ENCODE measurements around the gene MRGPRE. TPM values are rescaled to one million over a fixed set of nuclear protein-coding genes. Genes with fewer than 3 reads are reported as not detected.

The MRGPRE gene
- total RNA-seq, 1 donor from 2014 or later = 0.29 TPM

DNA sequence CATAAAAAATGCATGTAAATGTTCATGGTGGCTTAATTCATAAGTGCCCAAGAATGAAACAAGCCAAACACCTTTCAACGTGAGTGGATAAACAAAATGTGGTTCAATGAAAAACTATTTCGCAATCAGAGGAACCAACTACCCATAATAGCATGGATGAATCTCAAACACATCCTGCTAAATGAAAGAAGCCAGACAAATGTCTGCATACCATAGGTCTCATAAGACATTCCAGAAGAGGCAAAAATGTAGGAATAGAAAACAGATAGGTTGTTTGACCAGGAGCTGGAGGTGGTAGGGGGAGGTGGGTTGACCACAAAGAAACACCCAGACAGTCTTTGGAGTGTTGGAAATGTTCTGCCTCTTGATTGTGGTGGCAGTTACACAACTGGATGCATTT lies 53.9 kb downstream of the MRGPRE start:
- DNase-seq (ENCODE audit: low spot score) = no peak

DNA sequence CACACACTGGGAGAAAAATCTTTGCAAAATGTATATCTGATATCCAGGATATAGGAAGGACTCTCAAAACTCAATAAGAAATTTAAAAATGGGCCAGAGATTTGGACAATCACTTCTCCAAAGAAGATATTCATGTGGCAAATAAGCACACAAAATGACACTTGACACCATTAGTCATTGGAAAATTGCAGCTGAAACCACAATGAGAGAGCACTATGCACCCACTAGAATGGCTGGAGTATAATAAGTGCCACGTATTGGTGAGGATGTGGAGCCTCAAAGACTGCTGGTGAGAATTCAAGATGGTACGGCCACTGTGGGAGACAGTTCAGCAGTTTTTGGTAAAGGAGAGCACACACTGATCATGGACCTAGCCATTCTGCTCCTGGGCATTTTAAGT lies 54.3 kb downstream of the MRGPRE start:
- no peak for DNase-seq (ENCODE audit: low spot score)

Other genes starting within 250 kb of the MRGPRE start
- 135 TPM for gene NAP1L4, start 240.1 kb downstream of the MRGPRE start, total RNA-seq
- 39.9 TPM for gene CARS1, start 175.0 kb downstream of the MRGPRE start, total RNA-seq
- gene OSBPL5, start 67.1 kb downstream of the MRGPRE start, total RNA-seq = 45.2 TPM
- not detected for gene MRGPRG, start 13.6 kb downstream of the MRGPRE start, total RNA-seq
- 28.3 TPM for gene ZNF195, start 146.7 kb upstream of the MRGPRE start, total RNA-seq